Stimulated activated CD8-positive, alpha-beta memory T cell treated with anti-CD3 and anti-CD28 coated beads, Interleukin-7, amount 100 ng/mL, for 48 hours (primary cell): ENCODE data around the gene ZNF518B.
"Not testable (repeated sequence)": the region's sequence is repeated elsewhere in the genome, so short reads cannot be mapped to it uniquely, and the experiment has no call there.

Experiments
- DNase-seq, 2 donors: peaks; one replicate each; pipeline ENCODE4 v3.0.0-alpha.2; 2020; ENCODE audit warnings: low read depth in 1 of 2; ENCODE audit errors: extremely low read depth in 1 of 2

The ZNF518B gene

GRCh38 chr4:10456595-10457254 lies 501 bp downstream of the ZNF518B start:
- DNase-seq: peak in 1 of 2 donors; percentile 43

GRCh38 chr4:10456260-10456594 lies 999 bp downstream of the ZNF518B start:
- no peak for DNase-seq

GRCh38 chr4:10455133-10455532 lies 2.1 kb downstream of the ZNF518B start:
- no peak for DNase-seq

GRCh38 chr4:10454726-10455125 lies 2.5 kb downstream of the ZNF518B start:
- DNase-seq: no peak

- no peak for DNase-seq
Observed at GRCh38 chr4:10454121-10454520, 3.1 kb downstream of the ZNF518B start.

- no peak for DNase-seq
Observed at GRCh38 chr4:10448991-10449390, 8.2 kb downstream of the ZNF518B start.

- no peak for DNase-seq
Observed at GRCh38 chr4:10442976-10443375, 14.2 kb downstream of the ZNF518B start.

- DNase-seq: no peak
Observed at GRCh38 chr4:10441512-10441911, 15.7 kb downstream of the ZNF518B start.

- no peak for DNase-seq
Observed at GRCh38 chr4:10438924-10439323, 18.3 kb downstream of the ZNF518B start.

- no peak for DNase-seq
Observed at GRCh38 chr4:10437735-10438134, 19.5 kb downstream of the ZNF518B start.

- DNase-seq: not testable (repeated sequence)
Observed at GRCh38 chr4:10427680-10428079, 29.5 kb downstream of the ZNF518B start.

GRCh38 chr4:10421344-10422055 lies 35.7 kb downstream of the ZNF518B start:
- DNase-seq: no peak

- no peak for DNase-seq
Observed at GRCh38 chr4:10417740-10418139, 39.5 kb downstream of the ZNF518B start.

- DNase-seq: peak in 1 of 2 donors; percentile 5
Observed at GRCh38 chr4:10416441-10416840, 40.8 kb downstream of the ZNF518B start.

GRCh38 chr4:10413177-10413576 lies 44.0 kb downstream of the ZNF518B start:
- no peak for DNase-seq

- no peak for DNase-seq
Observed at GRCh38 chr4:10405672-10406071, 51.6 kb downstream of the ZNF518B start.

- DNase-seq: no peak
Observed at GRCh38 chr4:10403633-10404445, 53.4 kb downstream of the ZNF518B start.

GRCh38 chr4:10395971-10396580 lies 61.1 kb downstream of the ZNF518B start:
- DNase-seq: no peak
